ENCODE results near the gene LIM2. TPM values are rescaled to one million over a fixed set of nuclear protein-coding genes. Genes with fewer than 3 reads are reported as not detected.

LIM2 gene
- total and polyA plus RNA-seq, 9 of the 15 experiments (the other 6 are each of a cell fraction or from before 2014, with no cell fraction given) = 0.07 to 0.45 (median 0.18) TPM; not detected in 4

- Histone ChIP-seq H3K4me2 (ENCODE audit: insufficient read depth, low read length) (peak within 1 kb of the TSS; percentile 92), H3K27ac (ENCODE audit: extremely low read depth, low read depth, low read length) (peak within 1 kb of the TSS; percentile 80)
- 35% methylated on average over 18 of the region's 23 CpGs for WGBS (ENCODE audit: insufficient coverage, low coverage, missing lambda C conversion rate)
- TF ChIP-seq SMC3 (conservative IDR thresholded peaks at IDR 0.05; ENCODE audit: insufficient read depth, low read depth, low read length) (no peak), SP1 (CRISPR knock-in tag; IDR thresholded peaks at IDR 0.05) (no peak), MGA (IDR thresholded peaks at IDR 0.05) (peak; percentile 6; the same call in 1 of the 2 replicates), BRD9 (IDR thresholded peaks at IDR 0.05; ENCODE audit: low read depth, partially characterized antibody) (no peak), ZNF583 (CRISPR knock-in tag; IDR thresholded peaks at IDR 0.05) (no peak), FOXK1 (CRISPR knock-in tag; IDR thresholded peaks at IDR 0.05; ENCODE audit: borderline replicate concordance) (no peak), FOXJ2 (tag; IDR thresholded peaks at IDR 0.05) (no peak), RBBP5 (IDR thresholded peaks at IDR 0.05; ENCODE audit: borderline replicate concordance, insufficient read depth, low read length, poor library complexity, severe bottlenecking) (no peak), SRF (CRISPR knock-in tag; IDR thresholded peaks at IDR 0.05) (no peak), ZFP1 (CRISPR knock-in tag; IDR thresholded peaks at IDR 0.05) (no peak)
Observed at GRCh38 chr19:51368366-51369282, 19.1 kb downstream of the LIM2 start, which contains the start of gene CLDND2. Gene CLDND2, minus strand, starts transcription at chr19:51369003. Its CDS starts 426 bp downstream, at chr19:51368577.

More at GRCh38 chr19:51368366-51369282, 19.1 kb downstream of the LIM2 start, which contains the start of gene CLDND2:
- Histone ChIP-seq H2AFZ (ENCODE audit: low read depth, low read length) (peak within 1 kb of the TSS; percentile 94), H4K20me1 (replicated peaks; ENCODE audit: control insufficient read depth, insufficient read depth, low read length) (no peaks in the 10 kb centered on the region), H3K9me3 (replicated peaks; ENCODE audit: control insufficient read depth, insufficient read depth, low read depth, low read length) (no peaks in the 10 kb centered on the region), H3K79me2 (ENCODE audit: control insufficient read depth, insufficient read depth, low read length) (peaks cover 45% of the 10 kb centered on the region), H3K4me3 (peak within 1 kb of the TSS; percentile 75), H3K27me3 (ENCODE audit: control insufficient read depth in 2 of 2, insufficient read depth in 2 of 2, low read length in 2 of 2) (no peaks in the 10 kb centered on the region), H3K4me1 (replicated peaks in 1 of 2; ENCODE audit: control insufficient read depth in 2 of 2, insufficient read depth in 2 of 2, low read length in 2 of 2) (peaks cover 29 to 56% of the 10 kb centered on the region in 2 experiments), H3K9ac (ENCODE audit: insufficient read depth in 1 of 2, low read depth in 2 of 2, low read length in 2 of 2) (peak within 1 kb of the TSS; percentile 74 to 94), H3K9me1 (ENCODE audit: control insufficient read depth, insufficient read depth, low read length) (no peaks in the 10 kb centered on the region), H3K36me3 (ENCODE audit: control insufficient read depth, insufficient read depth, low read length) (no peaks in the 10 kb centered on the region)
- intact Hi-C loops (cut with micrococcal nuclease) (no loop called here), in situ Hi-C loops (cut with MboI) (no loop called here)
- CTCF ChIA-PET (ENCODE audit: low intra/inter-chr PET ratio) = no interaction called here
- FAIRE-seq (no peak), ATAC-seq (no peak), DNase-seq (ENCODE audit: extremely low read depth in 1 of 4, low spot score in 3 of 4) (peak; percentile 31 to 50 (median 44))
- POLR2A ChIA-PET = interaction anchor here (0.6 to 1.5 kb wide), 12 partner anchors 9 to 278 kb away, joined by 3 to 11 read pairs (median 4); partner anchors contain the start of gene C19orf84
- BruUV-seq (replicated peaks) = no TSS peak
